Nephron (organoid): ENCODE results near the gene WFIKKN1.

Experiments used
- H3K27ac Mint-ChIP-seq, 3 experiments: 2 replicates each; pipeline ENCODE4 v1.8.0; 2020; ENCODE audit warnings: mixed read lengths in 3 of 3, mild to moderate bottlenecking in 2 of 3, moderate library complexity in 1 of 3
- H3K27me3 Mint-ChIP-seq: 2 replicates; pipeline ENCODE4 v1.8.0; 2021; ENCODE audit warnings: low read depth, mild to moderate bottlenecking, moderate library complexity, mixed read lengths
- H3K36me3 Mint-ChIP-seq: 2 replicates; pipeline ENCODE4 v1.8.0; 2020; ENCODE audit warnings: low read depth, mixed read lengths
- H3K4me1 Mint-ChIP-seq: 2 replicates; pipeline ENCODE4 v1.8.0; 2020; ENCODE audit warnings: mixed read lengths
- H3K4me3 Mint-ChIP-seq, 3 experiments: 2 replicates each; pipeline ENCODE4 v1.8.0; 2020; ENCODE audit warnings: mild to moderate bottlenecking in 3 of 3, mixed read lengths in 3 of 3, moderate library complexity in 2 of 3
- H3K9me3 Mint-ChIP-seq: 2 replicates; pipeline ENCODE4 v1.8.0; 2020; ENCODE audit warnings: mixed read lengths
- TF ChIP-seq, protein P1 (sequence below), 3 experiments: fragments of 200-600 bp; sonication (generic); IDR thresholded peaks; one replicate each; pipeline ENCODE4 v1.5.0; 2021; ENCODE audit warnings: antibody characterized with exemption in 3 of 3; ENCODE audit not compliant: unreplicated experiment in 3 of 3

The WFIKKN1 gene

DNA sequence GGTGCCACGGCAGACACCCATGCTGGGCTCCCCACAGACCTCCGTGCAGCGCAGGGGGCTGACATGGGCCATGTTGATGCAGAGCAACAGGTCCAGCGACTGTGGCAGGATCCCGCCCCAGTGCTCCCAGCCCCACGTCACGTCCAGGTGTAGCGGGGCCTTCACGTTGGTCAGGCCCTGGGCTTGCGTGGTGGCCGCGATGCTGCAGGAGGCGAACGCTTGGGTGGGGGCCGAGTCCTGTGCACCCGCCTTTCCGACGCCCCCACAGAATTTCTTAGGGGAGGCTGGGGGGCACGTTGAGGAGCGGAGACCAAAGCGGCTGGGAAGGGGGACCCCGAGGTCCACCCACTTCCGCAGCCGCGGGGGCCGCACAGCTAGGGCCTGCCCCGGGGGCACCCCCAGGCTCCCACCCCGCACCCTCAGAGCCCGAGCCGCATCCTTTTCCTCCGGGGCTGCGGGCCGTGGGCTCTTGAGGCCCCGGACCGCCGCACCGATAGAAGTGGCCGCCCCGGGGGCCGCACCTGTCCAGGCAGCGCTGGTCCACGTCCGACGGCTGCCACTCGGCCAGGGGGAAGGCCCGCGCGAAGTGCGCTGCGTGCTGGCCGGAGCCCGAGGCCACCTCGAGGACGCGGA is 4.9 kb downstream of the WFIKKN1 start:
- H3K27ac Mint-ChIP-seq: no peak overlapping the region
- peaks cover 7% of the 10 kb centered on the region for H3K4me1 Mint-ChIP-seq
- no peaks in the 10 kb centered on the region for H3K9me3 Mint-ChIP-seq
- peak overlapping the region; percentile 43 to 97 (median 96) for H3K4me3 Mint-ChIP-seq
- TF ChIP-seq, protein P1, sequence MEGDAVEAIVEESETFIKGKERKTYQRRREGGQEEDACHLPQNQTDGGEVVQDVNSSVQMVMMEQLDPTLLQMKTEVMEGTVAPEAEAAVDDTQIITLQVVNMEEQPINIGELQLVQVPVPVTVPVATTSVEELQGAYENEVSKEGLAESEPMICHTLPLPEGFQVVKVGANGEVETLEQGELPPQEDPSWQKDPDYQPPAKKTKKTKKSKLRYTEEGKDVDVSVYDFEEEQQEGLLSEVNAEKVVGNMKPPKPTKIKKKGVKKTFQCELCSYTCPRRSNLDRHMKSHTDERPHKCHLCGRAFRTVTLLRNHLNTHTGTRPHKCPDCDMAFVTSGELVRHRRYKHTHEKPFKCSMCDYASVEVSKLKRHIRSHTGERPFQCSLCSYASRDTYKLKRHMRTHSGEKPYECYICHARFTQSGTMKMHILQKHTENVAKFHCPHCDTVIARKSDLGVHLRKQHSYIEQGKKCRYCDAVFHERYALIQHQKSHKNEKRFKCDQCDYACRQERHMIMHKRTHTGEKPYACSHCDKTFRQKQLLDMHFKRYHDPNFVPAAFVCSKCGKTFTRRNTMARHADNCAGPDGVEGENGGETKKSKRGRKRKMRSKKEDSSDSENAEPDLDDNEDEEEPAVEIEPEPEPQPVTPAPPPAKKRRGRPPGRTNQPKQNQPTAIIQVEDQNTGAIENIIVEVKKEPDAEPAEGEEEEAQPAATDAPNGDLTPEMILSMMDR (IDR thresholded peaks at IDR 0.05; ENCODE audit: unreplicated experiment in 3 of 3): no peak
- no peaks in the 10 kb centered on the region for H3K36me3 Mint-ChIP-seq
- peaks cover 5% of the 10 kb centered on the region for H3K27me3 Mint-ChIP-seq

DNA sequence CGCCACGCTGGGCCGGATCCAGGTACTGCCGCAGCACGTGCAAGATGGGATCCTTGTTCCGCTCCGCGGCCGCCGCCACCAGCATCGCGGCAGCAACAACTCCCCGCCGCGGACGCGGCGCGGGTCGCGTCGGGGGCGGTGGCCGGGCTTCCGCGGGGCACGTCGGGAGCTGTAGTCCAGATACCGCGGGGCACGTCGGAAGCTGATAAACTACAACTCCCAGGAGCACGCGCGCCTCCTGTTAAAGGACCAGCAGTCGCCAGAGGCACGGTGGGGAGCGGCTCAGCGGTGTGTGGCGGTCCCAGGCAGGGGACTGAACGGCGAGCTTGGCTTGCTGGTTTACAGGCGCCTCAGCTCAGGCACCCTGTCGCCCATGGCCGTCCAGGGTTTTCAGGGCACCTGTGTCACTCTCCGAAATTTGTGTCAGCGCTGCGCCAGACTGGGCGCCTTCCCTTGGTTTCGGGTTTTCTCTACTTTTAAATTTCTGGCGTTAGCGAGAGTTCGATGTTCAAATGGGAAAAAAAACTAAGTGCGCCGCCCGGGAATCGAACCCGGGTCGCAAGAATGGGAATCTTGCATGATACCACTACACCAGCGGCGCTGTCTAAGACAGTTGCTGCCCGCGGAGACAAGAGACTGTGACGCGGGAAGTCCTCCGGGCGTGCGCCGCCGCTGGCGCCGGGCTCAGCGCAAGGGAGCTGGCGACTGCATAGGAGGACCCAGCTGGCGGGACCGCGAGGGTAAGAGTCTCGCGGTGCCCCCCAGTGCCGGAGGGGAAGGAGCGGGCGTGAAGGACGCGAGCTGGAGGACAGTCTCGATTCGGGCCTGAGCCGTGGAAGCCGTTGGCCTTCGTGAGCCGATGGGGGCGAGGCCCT is 5.7 kb downstream of the WFIKKN1 start, which contains the start of gene METTL26:
METTL26 (minus strand) TSS at position 100 of the 875 bp plus-strand sequence; CDS start at position 85, 15 bp downstream.
- Mint-ChIP-seq H3K4me1 (peaks cover 7% of the 10 kb centered on the region), H3K4me3 (peak within 1 kb of the TSS; percentile 96 to 97 (median 96)), H3K27me3 (peaks cover 5% of the 10 kb centered on the region), H3K27ac (peak within 1 kb of the TSS; percentile 95 to 98 (median 98)), H3K9me3 (no peaks in the 10 kb centered on the region), H3K36me3 (no peaks in the 10 kb centered on the region)
- TF ChIP-seq, protein P1 (IDR thresholded peaks at IDR 0.05; ENCODE audit: unreplicated experiment in 3 of 3): no peak

DNA sequence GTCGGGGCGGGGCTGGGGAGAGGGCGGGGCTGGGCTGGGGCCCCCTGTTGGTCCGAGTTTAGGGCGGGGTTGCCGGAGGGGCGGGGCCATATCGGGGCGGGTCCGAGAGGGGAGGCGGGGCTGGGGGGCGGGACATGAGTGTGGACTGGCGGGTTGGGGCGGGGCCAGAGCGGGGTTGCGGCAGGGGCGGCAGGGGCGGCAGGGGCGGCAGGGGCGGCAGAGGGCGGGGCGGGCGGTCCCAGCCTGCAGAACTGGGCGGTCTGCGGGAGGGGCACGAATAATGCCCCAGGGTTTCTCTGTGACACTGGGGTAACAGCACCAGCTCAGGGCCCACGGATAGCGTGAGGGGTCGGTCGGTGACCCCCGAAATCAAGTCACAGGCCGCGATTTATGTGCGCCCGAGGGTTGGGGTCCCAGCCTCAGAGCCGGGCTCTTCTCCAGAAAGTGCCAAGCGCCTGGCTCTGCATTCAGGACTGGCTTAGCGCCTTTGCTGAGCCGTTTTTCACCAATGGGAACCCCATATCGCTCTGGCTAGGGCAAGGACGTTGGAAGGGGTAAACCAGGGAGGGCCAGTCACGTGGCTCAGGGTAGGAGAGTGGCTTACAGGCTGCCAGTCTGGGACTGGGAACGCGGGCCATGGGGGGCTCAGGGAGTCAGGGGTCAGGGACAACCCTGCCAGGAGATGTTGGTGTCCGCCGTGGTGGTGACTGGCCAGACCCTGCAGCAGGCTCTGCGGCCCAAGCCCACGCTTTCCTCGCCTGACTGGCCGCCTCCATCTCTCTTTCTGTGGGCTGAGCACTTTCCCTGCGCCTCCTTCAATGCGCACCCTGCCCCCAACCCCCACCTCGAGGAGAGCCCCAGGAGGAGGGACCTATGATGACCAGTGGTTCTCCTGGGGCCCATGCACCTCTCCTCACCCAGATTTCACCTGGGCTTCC is 6.6 kb downstream of the WFIKKN1 start:
- peak overlapping the region; percentile 95 to 98 (median 98) for H3K27ac Mint-ChIP-seq
- peaks cover 5% of the 10 kb centered on the region for H3K27me3 Mint-ChIP-seq
- no peaks in the 10 kb centered on the region for H3K9me3 Mint-ChIP-seq
- H3K36me3 Mint-ChIP-seq: no peaks in the 10 kb centered on the region
- H3K4me3 Mint-ChIP-seq: peak overlapping the region; percentile 96 to 97 (median 96)
- TF ChIP-seq, protein P1 (IDR thresholded peaks at IDR 0.05; ENCODE audit: unreplicated experiment in 3 of 3): no peak
- peaks cover 3% of the 10 kb centered on the region for H3K4me1 Mint-ChIP-seq

DNA sequence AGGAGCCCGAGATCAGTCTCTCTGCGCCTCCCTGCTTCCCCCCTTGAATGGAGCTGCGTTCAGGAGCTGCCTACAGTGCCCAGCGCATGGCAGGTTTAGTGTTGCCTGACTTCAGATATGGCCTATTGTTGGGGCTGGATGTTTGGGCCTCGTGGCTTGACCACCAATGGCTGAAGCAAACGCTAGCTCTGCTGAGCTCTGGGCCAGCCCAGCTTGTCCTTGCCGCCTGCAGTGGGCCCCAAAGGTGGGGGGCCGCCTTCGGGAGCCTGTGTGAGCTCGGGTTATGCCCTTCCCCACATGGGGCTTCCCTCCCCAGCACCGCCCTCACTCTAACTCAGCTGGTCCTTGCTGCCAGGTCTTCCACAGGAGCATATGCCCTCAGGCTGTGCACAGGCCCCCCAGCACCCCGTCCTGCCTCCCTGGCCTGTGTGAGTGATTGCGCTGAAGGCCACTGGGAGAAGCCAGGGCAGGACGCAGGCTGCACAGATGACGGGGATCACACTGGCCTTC is 7.3 kb downstream of the WFIKKN1 start:
- TF ChIP-seq, protein P1 (IDR thresholded peaks at IDR 0.05; ENCODE audit: unreplicated experiment in 3 of 3): no peak
- peaks cover 5% of the 10 kb centered on the region for H3K27me3 Mint-ChIP-seq
- peaks cover 3% of the 10 kb centered on the region for H3K4me1 Mint-ChIP-seq
- H3K4me3 Mint-ChIP-seq: peak overlapping the region; percentile 67 to 76 (median 68)
- peak overlapping the region in 2 of 3 experiments; percentile 7 to 60 for H3K27ac Mint-ChIP-seq
- no peaks in the 10 kb centered on the region for H3K36me3 Mint-ChIP-seq
- no peaks in the 10 kb centered on the region for H3K9me3 Mint-ChIP-seq

DNA sequence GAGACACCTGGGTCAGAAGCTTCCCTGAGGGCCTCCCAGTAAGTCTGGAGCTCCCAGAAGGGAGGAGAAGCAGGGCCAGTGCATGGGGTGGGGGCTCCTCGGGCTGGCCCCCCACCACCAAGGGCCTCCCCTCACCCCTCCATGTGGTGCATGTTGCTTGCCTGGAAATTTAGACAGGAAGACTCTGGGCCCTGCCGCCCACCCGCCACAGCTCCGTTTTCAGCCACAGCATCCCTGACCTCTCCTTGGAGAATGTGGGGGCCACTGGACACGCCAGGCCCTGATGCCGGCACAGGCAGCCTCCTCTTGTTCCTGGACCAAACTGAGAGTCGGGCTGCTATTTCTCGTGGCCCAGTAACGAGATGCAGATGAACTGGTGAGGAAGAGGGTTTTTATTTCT is 8.1 kb downstream of the WFIKKN1 start:
- TF ChIP-seq, protein P1 (IDR thresholded peaks at IDR 0.05; ENCODE audit: unreplicated experiment in 3 of 3): no peak
- Mint-ChIP-seq H3K36me3 (no peaks in the 10 kb centered on the region), H3K4me1 (peaks cover 3% of the 10 kb centered on the region), H3K4me3 (peak overlapping the region; percentile 38 to 60 (median 43)), H3K27me3 (peaks cover 9% of the 10 kb centered on the region), H3K9me3 (no peaks in the 10 kb centered on the region), H3K27ac (peak overlapping the region in 2 of 3 experiments; percentile 44 to 57)
